ENCODE data around the gene MPEG1. TPM values are rescaled to one million over a fixed set of nuclear protein-coding genes. Genes with fewer than 3 reads are reported as not detected.

MPEG1 gene, protein sequence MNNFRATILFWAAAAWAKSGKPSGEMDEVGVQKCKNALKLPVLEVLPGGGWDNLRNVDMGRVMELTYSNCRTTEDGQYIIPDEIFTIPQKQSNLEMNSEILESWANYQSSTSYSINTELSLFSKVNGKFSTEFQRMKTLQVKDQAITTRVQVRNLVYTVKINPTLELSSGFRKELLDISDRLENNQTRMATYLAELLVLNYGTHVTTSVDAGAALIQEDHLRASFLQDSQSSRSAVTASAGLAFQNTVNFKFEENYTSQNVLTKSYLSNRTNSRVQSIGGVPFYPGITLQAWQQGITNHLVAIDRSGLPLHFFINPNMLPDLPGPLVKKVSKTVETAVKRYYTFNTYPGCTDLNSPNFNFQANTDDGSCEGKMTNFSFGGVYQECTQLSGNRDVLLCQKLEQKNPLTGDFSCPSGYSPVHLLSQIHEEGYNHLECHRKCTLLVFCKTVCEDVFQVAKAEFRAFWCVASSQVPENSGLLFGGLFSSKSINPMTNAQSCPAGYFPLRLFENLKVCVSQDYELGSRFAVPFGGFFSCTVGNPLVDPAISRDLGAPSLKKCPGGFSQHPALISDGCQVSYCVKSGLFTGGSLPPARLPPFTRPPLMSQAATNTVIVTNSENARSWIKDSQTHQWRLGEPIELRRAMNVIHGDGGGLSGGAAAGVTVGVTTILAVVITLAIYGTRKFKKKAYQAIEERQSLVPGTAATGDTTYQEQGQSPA
- total RNA-seq: not detected in 2 replicates

DNA sequence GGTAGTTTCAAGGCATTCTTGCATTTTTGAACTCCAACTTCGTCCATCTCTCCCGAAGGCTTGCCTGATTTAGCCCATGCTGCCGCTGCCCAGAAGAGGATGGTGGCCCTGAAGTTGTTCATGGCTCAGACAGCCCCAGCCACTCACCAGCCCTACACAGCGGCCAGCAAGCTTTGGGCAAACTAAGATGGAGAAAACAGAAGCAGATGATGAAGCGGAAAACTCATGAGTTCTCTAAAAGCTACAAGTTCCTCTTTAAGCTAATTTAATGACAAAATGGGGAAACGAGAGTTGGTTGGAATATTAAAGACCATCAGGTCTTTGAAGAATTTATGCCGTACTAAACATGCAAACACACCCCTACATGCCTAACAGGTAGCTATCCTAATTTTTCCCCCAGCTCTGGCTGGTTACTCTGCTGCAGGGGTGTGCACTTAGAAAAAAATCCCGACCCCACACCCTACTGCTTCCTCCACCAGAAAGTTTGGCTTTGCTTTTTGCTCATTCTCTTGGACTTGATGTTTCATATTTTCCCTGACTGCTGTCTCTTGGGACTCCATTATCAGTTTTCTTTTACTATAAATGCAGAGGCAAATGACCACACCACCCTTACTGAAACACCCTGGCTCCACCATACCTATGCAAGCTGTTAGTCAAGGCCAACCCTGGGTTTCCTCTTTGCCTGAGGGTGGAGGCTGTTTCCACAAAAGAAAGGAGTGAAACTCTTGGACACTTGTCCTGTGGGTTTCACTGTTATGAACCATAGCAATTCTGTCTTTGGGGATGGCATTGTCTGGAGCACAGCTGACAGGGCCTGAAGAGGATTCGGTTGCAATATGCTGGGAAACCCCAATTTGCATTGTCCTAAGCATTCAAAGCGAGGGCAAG, at the start of gene MPEG1:
TSS of gene MPEG1 (minus strand) at position 184 of the 888 bp plus-strand sequence. CDS start at position 122, 62 bp downstream.
- intact Hi-C loops (cut with micrococcal nuclease): no loop called here

DNA sequence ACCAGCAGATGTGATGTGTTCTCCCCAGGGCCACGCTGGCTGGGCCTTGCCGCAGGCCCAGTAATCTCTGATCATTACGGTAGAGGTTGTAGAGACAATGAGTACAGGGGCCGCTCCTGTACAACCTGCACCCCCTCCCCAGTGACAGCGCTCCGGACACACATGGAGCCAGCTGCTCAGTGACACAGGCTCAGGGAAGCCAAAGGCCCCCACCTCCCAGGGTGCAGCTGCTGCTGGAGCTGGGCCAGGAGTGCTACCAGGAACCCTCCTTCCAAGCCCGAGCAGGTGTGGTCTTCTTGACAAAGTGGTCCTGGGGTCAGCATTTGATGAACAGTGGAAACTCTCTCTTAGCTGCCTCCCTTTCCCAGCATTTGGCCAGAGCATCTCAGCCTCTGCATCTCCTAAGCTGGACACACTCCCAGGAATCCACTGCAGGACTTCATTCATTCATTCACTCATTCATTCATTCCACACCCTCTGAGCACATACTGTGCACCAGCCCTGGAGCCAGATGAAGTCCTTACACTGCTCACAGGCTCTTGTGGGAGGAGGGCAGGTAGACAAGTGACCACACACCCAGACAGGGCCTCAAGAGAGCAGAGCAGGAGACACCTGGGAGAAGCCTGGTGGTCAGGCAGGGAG, 49.6 kb upstream of the MPEG1 start:
- intact Hi-C loops (cut with micrococcal nuclease): no loop called here

DNA sequence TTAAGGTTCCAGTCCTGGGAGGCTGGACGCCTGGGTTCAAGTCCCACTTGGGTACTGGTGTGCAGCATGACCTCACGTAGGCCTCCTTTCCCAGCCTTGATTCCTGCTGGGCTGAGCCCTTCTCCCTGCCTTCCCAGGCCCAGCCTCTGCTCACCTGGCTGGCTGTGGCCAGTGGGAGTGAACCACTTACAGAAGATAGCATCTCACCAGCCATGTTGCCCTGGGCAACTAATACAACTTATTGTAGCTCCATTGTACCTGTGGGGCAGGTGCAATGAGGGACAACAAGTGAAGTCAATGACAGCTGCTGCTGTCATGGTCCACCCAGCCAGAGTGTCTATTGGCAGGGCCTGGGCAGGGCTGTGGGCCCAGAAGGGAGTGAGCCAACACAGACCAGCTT, 48.4 kb upstream of the MPEG1 start:
- intact Hi-C loops (cut with micrococcal nuclease): no loop called here

DNA sequence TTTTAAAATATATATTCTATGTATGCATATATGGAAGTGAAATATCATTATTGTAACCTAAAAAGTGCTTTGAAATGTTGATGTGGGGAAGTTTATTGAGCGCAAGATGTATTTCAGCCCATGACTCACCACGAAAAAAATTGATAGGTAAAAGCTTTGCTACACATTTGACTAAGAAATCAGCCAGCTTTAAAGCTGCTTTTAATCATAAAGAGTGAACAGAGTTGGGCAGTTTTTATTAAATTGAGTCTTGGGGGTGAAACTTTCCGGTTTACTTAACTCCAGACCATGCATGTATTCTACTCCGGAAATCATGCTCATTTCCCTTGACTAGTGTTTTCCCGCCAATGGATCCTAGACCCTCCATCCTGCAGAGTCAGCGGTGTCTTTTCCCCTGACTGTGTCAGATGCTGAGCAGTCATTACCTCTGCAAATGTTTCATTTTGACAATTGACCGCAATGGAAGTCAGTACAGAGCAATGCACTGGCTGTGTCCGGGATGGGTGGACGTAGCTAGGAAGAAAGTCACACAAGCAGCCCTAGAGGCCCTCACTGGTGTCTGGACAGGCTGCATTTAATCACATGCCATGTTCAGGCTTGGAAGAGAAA, 47.2 kb upstream of the MPEG1 start:
- intact Hi-C loops (cut with micrococcal nuclease): no loop called here

DNA sequence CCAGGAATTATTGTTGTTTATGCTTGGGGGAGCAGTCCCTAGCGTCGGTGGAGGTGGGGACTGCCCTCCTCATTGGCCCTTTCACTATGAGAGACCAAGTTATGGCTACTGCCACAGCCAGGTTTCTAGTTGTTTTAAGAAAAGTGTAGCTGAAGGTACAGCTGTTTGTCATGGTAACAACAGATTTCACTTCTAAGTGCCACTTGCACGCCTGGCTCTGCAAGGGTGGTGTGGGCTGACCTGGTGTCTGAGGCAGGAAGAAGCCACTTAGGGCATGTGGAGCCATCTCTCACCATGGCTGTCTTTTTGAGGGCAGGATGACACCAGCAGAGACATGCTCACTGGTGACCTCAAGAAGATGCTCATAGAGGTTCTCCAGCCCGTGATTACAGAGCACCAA, 46.3 kb upstream of the MPEG1 start:
- intact Hi-C loops (cut with micrococcal nuclease): no loop called here

DNA sequence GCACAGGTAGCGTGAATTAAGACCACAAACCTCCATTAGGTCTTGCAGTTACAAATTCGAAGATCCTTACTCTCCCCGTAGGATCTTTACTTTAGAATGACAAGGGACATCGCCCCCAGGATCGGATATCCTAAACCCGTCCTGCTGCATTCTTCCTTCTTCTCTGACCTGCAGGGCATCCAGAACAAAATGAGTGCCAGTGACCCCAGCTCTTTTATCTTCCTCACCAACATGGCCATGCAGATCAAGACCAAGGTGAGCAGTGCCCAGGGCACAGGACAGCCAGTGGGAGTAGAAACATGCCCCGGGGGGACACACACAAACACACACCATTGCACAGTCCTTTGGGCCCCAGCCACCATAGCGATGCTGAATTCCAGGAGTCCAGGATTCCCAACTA, 42.6 kb upstream of the MPEG1 start:
- intact Hi-C loops (cut with micrococcal nuclease): no loop called here

DNA sequence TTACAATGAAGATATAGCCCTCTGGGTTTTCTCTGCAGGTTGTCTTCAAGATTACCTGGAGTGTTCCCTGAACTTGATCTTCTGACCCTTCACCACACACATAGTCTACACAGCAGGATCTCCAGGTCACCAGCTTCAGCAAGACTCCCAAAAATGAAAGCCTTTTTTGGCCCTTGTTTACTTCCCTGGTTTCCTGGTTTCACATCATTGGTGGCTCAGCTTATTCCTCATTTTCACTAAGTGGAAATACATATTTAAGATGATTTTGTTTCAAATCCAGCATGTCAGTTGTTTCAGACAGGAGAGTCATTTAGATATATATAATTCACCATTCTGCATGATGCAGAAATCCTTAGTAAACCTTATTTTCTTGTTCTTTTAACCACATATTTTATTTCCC, 41.6 kb upstream of the MPEG1 start:
- intact Hi-C loops (cut with micrococcal nuclease): no loop called here

DNA sequence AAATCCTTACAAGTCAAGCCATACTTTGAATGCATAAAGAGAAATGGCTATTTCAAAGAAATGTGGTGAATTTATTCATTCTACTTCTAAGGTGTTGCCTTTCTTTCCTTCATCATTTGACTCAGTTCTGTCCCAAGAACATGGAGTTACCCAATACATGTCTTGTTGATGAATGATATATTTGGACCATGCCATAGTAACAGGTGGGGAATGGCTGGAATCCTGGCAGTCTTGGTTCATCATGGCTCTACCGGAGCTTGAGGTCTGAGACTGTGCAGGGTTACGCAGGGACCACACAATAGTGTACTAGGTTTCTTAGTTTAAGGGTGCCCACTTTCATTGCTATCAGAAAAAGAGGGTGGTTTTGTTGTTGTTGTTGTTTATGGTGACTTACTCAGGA, 40.3 kb upstream of the MPEG1 start:
- intact Hi-C loops (cut with micrococcal nuclease): no loop called here

DNA sequence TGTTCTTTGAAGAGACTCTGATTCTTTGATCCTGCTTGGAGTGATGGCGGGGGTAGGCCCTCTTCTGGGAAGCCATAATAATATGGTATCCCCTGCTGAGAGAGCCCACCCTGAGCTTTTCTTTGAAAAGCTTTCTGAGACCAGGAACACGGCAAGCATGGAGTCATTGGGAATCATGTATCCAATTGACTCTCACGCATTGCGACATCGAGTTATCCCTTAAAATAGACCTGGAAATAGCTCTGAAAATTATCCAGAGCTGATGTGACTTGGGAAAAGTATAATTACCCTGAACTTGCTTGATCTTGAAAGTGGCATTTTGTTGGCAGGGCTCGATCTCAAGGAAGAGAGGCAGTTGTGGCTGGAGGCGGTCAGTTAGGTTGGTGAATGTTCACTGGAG, 36.8 kb upstream of the MPEG1 start:
- intact Hi-C loops (cut with micrococcal nuclease): no loop called here

DNA sequence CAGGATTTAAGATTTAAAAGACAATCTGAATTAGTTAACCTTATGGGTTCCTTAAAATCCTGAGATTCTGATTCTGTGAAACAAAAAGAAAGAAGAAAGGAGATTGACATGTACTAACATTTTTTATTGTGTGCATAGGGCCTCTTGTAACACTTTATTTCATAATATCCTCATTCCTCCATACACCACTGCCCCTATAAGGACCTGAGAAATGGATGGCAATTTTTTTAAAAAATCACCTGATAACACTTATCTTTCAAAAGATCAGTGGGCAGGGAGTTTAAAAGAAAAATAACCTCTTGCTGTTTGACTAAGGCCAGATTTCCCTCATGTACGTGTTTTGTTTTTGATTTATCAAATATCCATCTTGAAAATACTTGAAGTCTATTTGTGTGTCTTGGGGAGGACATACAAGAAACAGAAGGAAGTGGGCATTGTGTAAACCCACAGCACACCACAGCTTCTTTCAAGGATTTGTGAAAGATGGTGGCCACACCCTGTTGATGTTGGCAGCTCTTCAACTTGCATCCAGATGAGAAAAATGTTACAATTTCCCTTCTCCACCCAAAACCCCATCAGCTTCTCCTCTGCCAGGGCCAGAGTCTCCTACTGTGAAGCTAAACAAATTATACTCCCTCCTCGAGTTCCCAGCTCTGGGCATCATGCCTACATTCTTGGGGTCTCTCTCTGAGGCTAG, 35.0 kb upstream of the MPEG1 start:
- intact Hi-C loops (cut with micrococcal nuclease): no loop called here

DNA sequence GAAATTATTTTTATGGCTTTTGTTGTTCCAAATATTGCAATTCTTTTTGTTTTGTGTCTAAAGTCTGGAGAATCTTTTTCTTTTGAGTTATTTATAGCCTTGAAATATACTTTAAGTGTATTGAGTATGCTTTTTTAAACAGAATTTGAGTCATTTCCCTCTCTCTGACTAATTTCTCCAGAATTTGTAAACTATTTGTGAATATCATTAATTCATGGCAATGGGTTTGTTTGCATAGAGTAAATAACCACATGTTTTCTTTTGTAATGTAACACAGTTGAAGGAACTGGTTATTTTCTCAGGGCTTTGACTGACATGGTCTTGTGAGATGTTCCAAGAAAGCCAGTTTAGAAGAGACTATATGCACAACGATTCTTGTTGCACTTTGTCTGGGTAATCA, 30.9 kb upstream of the MPEG1 start:
- intact Hi-C loops (cut with micrococcal nuclease): no loop called here

DNA sequence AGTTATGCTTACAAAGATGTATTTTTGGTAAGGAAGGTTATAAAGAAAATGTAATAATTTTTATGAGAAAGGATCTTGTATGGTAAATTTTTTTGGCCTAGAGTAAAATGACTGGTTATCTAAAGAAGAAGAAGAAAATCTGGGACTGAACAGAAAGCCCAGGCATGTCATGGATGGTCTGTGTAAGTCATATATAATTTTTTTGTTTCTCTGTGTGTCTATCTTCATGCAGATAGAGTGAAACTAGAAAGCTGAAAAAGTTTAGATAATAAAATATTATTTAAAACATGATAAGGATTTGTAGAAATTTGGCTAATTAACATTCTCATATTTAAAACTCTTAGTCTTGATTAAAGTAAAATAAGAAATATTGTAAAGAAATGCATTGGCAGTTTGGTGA, 27.6 kb upstream of the MPEG1 start:
- intact Hi-C loops (cut with micrococcal nuclease): no loop called here

DNA sequence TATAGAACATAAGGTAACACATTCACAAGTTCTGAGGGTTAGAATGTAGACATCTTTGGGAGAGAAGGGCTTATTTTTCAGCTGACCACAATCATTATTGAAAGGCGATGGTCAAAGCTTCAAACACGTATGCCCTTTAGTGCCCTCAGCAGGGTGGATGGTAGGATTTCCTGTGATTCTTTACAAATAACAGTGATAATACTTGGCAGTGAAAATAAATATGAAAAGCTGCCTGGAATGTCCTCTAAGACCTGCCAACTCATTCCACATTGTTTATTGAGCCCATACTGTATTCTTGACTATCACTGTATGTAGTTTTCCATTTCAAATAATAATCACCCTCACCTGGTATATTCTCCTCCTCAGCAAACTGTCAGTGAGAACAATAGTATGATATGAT, 13.7 kb upstream of the MPEG1 start:
- intact Hi-C loops (cut with micrococcal nuclease): no loop called here

DNA sequence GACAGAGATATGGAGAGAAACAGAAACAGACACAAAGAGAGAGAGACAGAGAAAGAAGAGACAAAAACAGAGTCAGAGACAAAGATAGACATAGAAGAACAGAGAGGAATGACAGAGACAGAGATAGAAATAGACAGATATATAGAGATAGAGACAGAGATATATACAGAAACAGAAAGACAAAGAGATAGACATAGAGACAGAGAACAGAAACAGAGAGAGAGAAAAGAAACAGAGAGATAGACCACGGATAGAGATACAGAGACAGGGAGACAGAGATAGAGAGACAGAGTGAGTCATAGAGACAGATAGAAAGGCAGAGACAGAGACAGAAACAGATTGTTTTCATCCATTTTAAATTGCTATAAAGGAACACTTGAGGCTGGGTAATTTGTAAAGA, 12.3 kb upstream of the MPEG1 start:
- intact Hi-C loops (cut with micrococcal nuclease): no loop called here

DNA sequence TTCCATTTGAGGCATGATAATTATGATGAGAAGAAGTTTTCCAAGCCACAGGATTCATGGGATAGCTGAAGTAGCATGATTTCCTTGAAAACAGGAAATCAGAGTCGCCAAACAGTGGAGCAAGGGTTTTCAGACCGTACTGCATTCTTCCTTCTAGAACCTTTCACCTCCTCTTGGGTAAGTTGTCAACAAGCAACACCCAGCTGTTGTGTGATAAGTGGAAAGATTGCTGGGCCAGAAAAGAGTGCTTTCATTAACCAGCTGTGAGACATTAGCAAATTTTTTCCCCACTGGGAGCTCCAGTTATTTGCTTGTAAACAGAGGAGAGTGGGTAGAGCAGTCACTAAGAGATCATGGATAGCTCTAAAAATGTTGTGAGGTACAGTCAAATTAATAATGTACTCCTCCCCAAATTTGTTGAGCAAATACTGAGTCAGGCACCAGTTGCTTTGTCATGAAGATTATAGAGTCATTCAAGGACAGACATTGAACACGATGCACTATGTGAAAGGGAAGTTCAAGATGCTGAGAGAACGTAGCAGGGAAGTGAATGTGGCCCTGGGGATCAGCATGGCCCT, 11.7 kb upstream of the MPEG1 start:
- intact Hi-C loops (cut with micrococcal nuclease): no loop called here

DNA sequence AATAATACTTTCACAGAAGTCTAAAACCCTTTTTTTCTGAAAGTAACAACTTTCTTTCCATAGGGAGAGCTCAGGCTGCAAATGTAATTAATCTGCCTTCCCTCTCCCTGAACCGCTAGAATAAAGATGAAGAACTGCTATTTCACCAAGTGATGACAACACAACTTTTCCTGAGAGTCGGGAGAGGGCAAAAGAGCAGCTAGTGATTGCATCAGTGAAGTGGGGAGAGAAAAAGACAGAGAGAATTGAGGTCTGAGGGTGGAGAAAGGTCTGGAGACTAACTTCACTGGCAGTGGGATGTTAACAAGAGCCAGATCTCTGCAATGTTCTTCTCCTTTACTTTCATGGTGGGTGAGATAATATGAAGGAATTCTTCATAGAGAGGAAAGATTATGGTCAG, 10.9 kb upstream of the MPEG1 start:
- intact Hi-C loops (cut with micrococcal nuclease): no loop called here

DNA sequence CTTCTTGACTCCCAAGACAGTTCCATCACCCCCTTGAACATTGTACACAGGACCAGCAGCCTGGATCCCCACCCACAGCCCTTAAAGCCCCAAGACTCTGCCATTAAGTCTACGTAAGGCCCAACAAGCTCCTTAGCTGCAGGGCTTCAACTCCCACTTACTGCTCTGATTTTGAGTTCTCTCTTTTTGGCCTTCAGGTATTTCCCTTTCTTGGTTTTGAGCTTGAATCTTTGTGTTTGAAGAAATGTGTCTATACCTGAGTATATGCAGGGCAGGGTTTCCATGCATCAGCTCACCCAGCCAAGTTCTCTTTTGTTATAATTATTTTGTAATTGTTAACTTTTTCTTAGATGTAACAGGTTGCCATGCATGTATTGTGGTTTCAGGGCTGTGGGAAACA, 10.4 kb upstream of the MPEG1 start:
- intact Hi-C loops (cut with micrococcal nuclease): no loop called here

DNA sequence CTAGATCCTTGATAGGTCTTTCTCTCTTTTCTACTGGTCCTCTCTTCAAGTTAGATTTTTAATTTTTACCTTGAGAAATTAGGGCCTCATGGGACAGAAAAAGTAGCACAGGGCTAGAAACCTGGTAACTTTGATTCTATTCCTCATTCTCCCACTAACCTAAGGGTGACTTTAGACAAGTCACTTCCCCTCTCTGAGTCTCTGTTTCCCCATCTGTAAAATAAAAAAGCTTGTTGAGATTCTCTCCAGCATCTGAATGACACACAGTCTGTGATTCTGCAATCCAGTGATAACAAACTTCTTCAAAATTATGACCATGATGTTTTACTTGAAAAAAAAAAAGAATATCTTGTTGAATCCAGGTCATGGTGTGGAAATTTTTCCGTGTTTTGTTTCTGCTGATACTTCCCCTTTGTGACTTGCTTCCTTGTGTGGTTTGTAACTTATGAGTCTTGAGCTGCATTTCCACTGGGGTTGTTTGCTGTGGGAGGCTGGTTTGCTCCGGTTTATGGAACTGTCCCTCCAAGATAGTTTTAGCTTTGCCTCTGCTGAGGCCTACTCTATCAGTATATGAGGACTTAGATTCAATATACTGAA, 9.8 kb upstream of the MPEG1 start:
- intact Hi-C loops (cut with micrococcal nuclease): no loop called here

DNA sequence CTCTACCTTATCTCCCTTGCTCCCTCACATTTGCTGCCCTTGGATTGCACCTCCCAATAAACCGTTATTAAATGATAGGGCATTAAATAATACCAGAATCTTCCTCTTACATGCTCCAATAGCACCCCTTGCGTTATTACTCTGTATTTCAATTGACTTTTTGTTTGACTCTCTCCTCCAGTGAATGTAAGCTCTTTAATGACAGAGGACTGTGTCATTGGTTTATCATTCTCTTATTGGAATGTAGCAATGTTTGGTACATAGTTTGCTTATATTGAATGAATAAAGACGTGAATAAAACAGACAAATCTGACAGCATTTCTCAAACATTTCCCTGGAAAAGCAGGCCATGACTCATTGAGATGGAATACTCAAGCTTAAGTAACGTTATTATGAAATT, 8.7 kb upstream of the MPEG1 start:
- intact Hi-C loops (cut with micrococcal nuclease): no loop called here

DNA sequence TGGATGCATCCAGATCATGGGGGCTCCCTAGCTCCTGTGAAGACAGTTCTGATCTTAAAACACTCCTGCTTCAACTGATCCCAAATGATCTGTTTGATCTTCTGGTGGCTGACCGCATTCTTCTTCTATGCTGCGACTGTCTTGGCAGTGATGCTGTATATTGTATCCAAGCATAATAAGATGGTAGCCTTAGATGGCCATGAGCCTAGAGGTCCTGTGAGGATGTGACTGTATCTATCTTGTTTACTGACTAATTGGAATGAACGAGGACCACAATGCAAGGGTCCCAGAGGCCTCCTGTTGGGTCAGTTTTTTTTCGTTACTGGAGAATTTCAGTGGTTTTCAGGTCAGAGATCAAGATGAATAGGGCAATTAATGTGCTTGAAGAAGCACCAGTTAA, 7.1 kb upstream of the MPEG1 start:
- intact Hi-C loops (cut with micrococcal nuclease): no loop called here
